Pancreas (tissue), 10 donors: Measurements from ENCODE around the gene RAB8B. TPM values are rescaled to one million over a fixed set of nuclear protein-coding genes. Genes with fewer than 3 reads are reported as not detected.

Source experiments
- ATAC-seq, 4 donors: fragments of 200-7000 bp; cut with Tn5 transposase; one replicate each; pipeline versions ENCODE4 v1.8.0 to v1.9.1; 2020; ENCODE audit warnings: mild to moderate bottlenecking in 4 of 4, moderate library complexity in 4 of 4
- DNase-seq, 6 donors: peaks; one replicate each; pipeline ENCODE4 v3.0.0-alpha.2; 2020
- FAIRE-seq: peaks from 2 replicates; lab custom pipeline; 2012; peaks lifted over from hg19 to GRCh38; lab: Jason Lieb, UNC
- H3K27ac ChIP-seq, 4 donors: fragments of 200-600 bp; sonication (generic); 1 replicate in 3 of 4; 2 replicates in 1 of 4; pipeline versions ENCODE4 v1.5.0 to v1.8.0; 2020
- H3K27me3 ChIP-seq, 4 donors: fragments of 200-600 bp; one replicate each; pipeline ENCODE4 v1.8.0; 2021
- H3K36me3 ChIP-seq, 3 donors: fragments of 200-600 bp; sonication (generic) in 1 of 3; one replicate each; pipeline versions ENCODE4 v1.5.0 to v1.8.0; 2020 to 2021
- H3K4me1 ChIP-seq, 3 donors: fragments of 200-600 bp; one replicate each; pipeline ENCODE4 v1.8.0; 2021
- H3K4me3 ChIP-seq, 4 donors: fragments of 200-600 bp; sonication (generic) in 2 of 4; one replicate each; pipeline versions ENCODE4 v1.5.0 to v1.8.0; 2020 to 2021
- H3K9me3 ChIP-seq, 4 donors: fragments of 200-600 bp; one replicate each; pipeline ENCODE4 v1.8.0; 2021
- WGBS, 2 donors: extraction: QIAGEN DNeasy Blood & Tissue Kit; methylation state at CpG; one replicate each; pipeline ENCODE4 v1.1.7; 2013; 5-methylcytosine and 5-hydroxymethylcytosine counted together
- intact Hi-C, 3 donors: fragments of 100-400 bp; cut with DNase I; formaldehyde crosslinking; loops; one replicate each; pipeline versions ENCODE4 v1.11.1 to v1.14.2; 2022
- polyA plus RNA-seq, 2 donors: library from polyadenylated mRNA; stranded (reverse); fragments of 200-250 nt; gene quantifications; one replicate each; pipeline ENCODE4 v1.2.3, GENCODE V29; 2013
- total RNA-seq, 6 donors: library from RNA; stranded (reverse); fragmentation: NEBNext Ultra II Directional in 4 of 6; extraction: Animal tissue kit (Norgen Biotek cat#: 25700) in 4 of 6; gene quantifications; one replicate each; pipeline versions ENCODE4 v1.2.1 to v1.2.4, GENCODE V29; 2021 to 2023
- TF ChIP-seq, protein P1 (sequence below), 4 donors: fragments of 200-600 bp; sonication (generic) in 3 of 4; IDR thresholded peaks; one replicate each; pipeline versions ENCODE4 v1.5.0 to v1.8.0; 2021; ENCODE audit warnings: antibody characterized with exemption in 4 of 4
- donor health status: healthy with polysubstance abuse.
- donor health status: DM: no; HTN: no; CAD: no; lungs with moderate emphysema.
- donor health status: DM: no; HTN: no; CAD: no.
- donor health status: control.
- donor health status: control.
- donor health status: Bipolar disorder and iron deficiency.
- donor health status: DM: yes; HTN: yes; CAD: no.
- donor health status: DM: no; HTN: no; CAD: no.
- donor health status: DM: no; HTN: no; CAD: no.
- donor health status: DM: yes; HTN: yes; CAD: no.

The RAB8B gene
- total and polyA plus RNA-seq, 8 donors: 2.0 to 19.2 (median 5.3) TPM

GRCh38 chr15:63244976-63245645, 55.7 kb downstream of the RAB8B start:
- no peak for ATAC-seq
- Histone ChIP-seq H3K4me1 (peaks cover 0 to 9% (median 0%) of the 10 kb centered on the region in 3 donors), H3K36me3 (no peaks in the 10 kb centered on the region), H3K4me3 (no peak overlapping the region), H3K9me3 (no peaks in the 10 kb centered on the region), H3K27ac (peak overlapping the region in 2 of 4 donors; percentile 36 to 39), H3K27me3 (no peaks in the 10 kb centered on the region)
- TF ChIP-seq, protein P1, sequence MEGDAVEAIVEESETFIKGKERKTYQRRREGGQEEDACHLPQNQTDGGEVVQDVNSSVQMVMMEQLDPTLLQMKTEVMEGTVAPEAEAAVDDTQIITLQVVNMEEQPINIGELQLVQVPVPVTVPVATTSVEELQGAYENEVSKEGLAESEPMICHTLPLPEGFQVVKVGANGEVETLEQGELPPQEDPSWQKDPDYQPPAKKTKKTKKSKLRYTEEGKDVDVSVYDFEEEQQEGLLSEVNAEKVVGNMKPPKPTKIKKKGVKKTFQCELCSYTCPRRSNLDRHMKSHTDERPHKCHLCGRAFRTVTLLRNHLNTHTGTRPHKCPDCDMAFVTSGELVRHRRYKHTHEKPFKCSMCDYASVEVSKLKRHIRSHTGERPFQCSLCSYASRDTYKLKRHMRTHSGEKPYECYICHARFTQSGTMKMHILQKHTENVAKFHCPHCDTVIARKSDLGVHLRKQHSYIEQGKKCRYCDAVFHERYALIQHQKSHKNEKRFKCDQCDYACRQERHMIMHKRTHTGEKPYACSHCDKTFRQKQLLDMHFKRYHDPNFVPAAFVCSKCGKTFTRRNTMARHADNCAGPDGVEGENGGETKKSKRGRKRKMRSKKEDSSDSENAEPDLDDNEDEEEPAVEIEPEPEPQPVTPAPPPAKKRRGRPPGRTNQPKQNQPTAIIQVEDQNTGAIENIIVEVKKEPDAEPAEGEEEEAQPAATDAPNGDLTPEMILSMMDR (IDR thresholded peaks at IDR 0.05): no peak
- intact Hi-C loops: no loop called here
- 57 to 69% methylated on average over 5 of the region's 5 CpGs for WGBS, 2 donors
- no peak for FAIRE-seq
- no peak for DNase-seq

DNA sequence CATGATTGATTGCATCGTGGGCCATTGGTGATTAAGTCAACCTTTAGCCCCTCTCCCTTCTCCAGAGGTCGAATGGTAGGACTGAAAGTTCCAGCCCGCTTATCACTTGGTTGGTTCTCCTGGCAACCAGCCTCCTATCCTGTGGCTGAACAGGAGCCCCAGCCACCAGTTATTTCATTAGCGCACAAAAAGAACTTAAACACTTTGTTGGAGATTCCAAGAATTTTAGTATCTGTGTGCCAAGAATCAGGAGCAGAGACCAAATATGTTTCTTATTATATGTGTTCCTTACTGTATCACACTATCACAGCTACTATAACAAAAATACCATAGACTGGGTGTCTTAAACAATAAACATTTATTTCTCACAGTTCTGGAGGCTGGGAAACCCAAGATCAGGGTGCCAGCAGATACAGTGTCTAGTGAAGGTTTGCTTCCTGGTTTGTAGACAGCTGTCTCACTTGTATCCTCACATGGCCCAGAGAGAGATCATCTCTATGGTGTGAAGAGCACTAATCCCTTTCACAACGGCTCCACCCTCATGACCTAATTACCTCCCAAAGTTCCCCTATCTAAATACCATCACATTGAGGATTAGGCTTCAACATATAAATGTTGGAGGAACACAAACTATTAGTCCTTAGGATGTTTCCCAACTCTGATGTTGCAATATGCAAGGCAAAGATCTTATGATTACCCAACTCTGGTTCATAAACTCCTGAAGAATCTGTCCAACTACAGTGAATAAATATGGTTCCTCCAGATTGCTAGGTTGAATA, 57.5 kb downstream of the RAB8B start:
- ATAC-seq: peak in 3 of 4 donors; percentile 48 to 69 (median 69)
- intact Hi-C loops: no loop called here
- no peak for FAIRE-seq
- Histone ChIP-seq H3K36me3 (no peaks in the 10 kb centered on the region), H3K27me3 (no peaks in the 10 kb centered on the region), H3K9me3 (no peaks in the 10 kb centered on the region), H3K4me3 (no peak overlapping the region), H3K4me1 (peaks cover 0 to 9% (median 0%) of the 10 kb centered on the region in 3 donors), H3K27ac (no peak overlapping the region)
- 76 to 82% methylated on average over 5 of the region's 5 CpGs for WGBS, 2 donors
- DNase-seq: no peak
- TF ChIP-seq, protein P1 (IDR thresholded peaks at IDR 0.05): no peak

GRCh38 chr15:63250312-63250965, 61.0 kb downstream of the RAB8B start:
- TF ChIP-seq, protein P1 (IDR thresholded peaks at IDR 0.05): no peak
- Histone ChIP-seq H3K4me1 (no peaks in the 10 kb centered on the region), H3K27me3 (no peaks in the 10 kb centered on the region), H3K36me3 (no peaks in the 10 kb centered on the region), H3K9me3 (no peaks in the 10 kb centered on the region), H3K4me3 (no peak overlapping the region), H3K27ac (no peak overlapping the region)
- FAIRE-seq (no peak), DNase-seq (no peak), ATAC-seq (peak in 1 of 4 donors; percentile 27)
- intact Hi-C loops: loop anchor here in 1 of 3 donors (10.0 kb wide), 1 partner anchor 116 kb away; no protein-coding TSS in a partner anchor
- WGBS, 2 donors: 91 to 96% methylated on average over 4 of the region's 4 CpGs

DNA sequence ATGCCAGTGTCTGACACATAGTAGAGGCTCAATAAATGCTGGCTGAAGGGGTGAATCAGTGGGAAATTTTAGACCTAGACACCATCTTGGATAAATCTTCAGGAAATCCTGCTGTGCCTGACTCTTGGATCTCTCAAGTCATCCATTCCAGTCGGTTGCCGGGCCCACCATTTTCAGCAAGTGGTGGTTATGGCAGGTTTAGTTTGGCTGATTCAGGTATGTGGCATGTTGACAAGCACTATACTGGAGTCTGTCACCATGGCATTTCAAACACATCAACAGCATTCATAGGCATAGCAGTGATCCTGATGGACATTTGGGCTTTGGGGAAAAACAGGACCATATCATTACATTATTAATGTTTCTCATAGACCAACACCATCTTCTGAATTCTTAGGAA, 62.3 kb downstream of the RAB8B start:
- no peaks in the 10 kb centered on the region for H3K36me3 ChIP-seq
- no peak overlapping the region for H3K4me3 ChIP-seq
- 83 to 89% methylated on average over 2 of the region's 2 CpGs for WGBS, 2 donors
- H3K9me3 ChIP-seq: no peaks in the 10 kb centered on the region
- FAIRE-seq (no peak), ATAC-seq (no peak), DNase-seq (no peak)
- no peaks in the 10 kb centered on the region for H3K27me3 ChIP-seq
- no peak overlapping the region for H3K27ac ChIP-seq
- TF ChIP-seq, protein P1 (IDR thresholded peaks at IDR 0.05): no peak
- no peaks in the 10 kb centered on the region for H3K4me1 ChIP-seq
- intact Hi-C loops: loop anchor here in 1 of 3 donors (10.0 kb wide), 1 partner anchor 117 kb away; no protein-coding TSS in a partner anchor
